SU-DHL-6 (cell line): ENCODE data around the gene HASPIN.

ENCODE experiments used
- H2AFZ ChIP-seq: fragments of 200-600 bp; sonication (generic); 2 replicates; pipeline ENCODE4 v1.6.1; 2014; ENCODE audit warnings: low read depth, mild to moderate bottlenecking, moderate library complexity, mixed read lengths, antibody characterized with exemption, low read length; ENCODE audit not compliant: severe bottlenecking
- H3F3A ChIP-seq: fragments of 200-600 bp; shearing (Covaris generic); 2 replicates; pipeline ENCODE4 v1.6.0; 2016; ENCODE audit warnings: antibody characterized with exemption, mild to moderate bottlenecking; ENCODE audit not compliant: insufficient read depth
- H3K27ac ChIP-seq: fragments of 200-600 bp; sonication (generic); 2 replicates; pipeline ENCODE4 v1.5.1; 2016; ENCODE audit warnings: low read depth, mild to moderate bottlenecking, low read length, moderate library complexity, mixed read lengths
- H3K27me3 ChIP-seq: fragments of 200-600 bp; sonication (generic), shearing (Covaris generic); 2 replicates; pipeline ENCODE4 v1.6.0; 2014; ENCODE audit warnings: mild to moderate bottlenecking, low read length
- H3K36me3 ChIP-seq: fragments of 200-600 bp; sonication (generic); 2 replicates; pipeline ENCODE4 v1.6.1; 2014; ENCODE audit warnings: mild to moderate bottlenecking, low read length, mixed read lengths
- H3K4me2 ChIP-seq: fragments of 300-600, 200-600 bp; shearing (Covaris generic), sonication (generic); 2 replicates; pipeline ENCODE4 v1.6.0; 2014; ENCODE audit warnings: low read length, low read depth, mild to moderate bottlenecking; ENCODE audit not compliant: poor library complexity, severe bottlenecking
- H3K4me3 ChIP-seq: fragments of 200-600 bp; sonication (generic); 2 replicates; pipeline ENCODE4 v1.5.1; 2014; ENCODE audit warnings: antibody characterized with exemption, low read length, mild to moderate bottlenecking, mixed read lengths; ENCODE audit not compliant: insufficient read depth, poor library complexity, severe bottlenecking
- H3K79me2 ChIP-seq: fragments of 200-600 bp; sonication (generic); 2 replicates; pipeline ENCODE4 v1.6.1; 2014; ENCODE audit warnings: mild to moderate bottlenecking, low read length, moderate library complexity; ENCODE audit not compliant: insufficient read depth
- H3K9ac ChIP-seq: fragments of 200-600 bp; sonication (generic); 2 replicates; pipeline ENCODE4 v1.7.0; 2014; ENCODE audit warnings: mild to moderate bottlenecking, low read length
- H3K9me2 ChIP-seq: fragments of 200-600 bp; sonication (generic); replicated peaks from 2 replicates; pipeline ENCODE4 v1.6.1; 2014; ENCODE audit warnings: low read length; ENCODE audit not compliant: insufficient read depth
- H3K9me3 ChIP-seq: fragments of 200-600 bp; sonication (generic); 2 replicates; pipeline ENCODE4 v1.6.1; 2014; ENCODE audit warnings: low read length, mixed read lengths; ENCODE audit not compliant: insufficient read depth
- H4K20me1 ChIP-seq: fragments of 200-600 bp; sonication (generic); 2 replicates; pipeline ENCODE4 v1.6.1; 2014; ENCODE audit warnings: low read depth, mild to moderate bottlenecking, antibody characterized with exemption, low read length, moderate library complexity, mixed read lengths
- EZH2phosphoT487 ChIP-seq: fragments of 200-600 bp; sonication (generic), shearing (Covaris generic); conservative IDR thresholded peaks from 2 replicates; pipeline ENCODE4 v1.6.1; 2018; ENCODE audit warnings: mild to moderate bottlenecking, antibody characterized with exemption, low read length, moderate library complexity, mixed read lengths
- TF ChIP-seq, protein P1 (sequence below): fragments of 200-600 bp; sonication (generic); IDR thresholded peaks from one replicate; pipeline ENCODE4 v1.5.1; 2017; ENCODE audit warnings: antibody characterized with exemption, mild to moderate bottlenecking, low read length, moderate library complexity; ENCODE audit not compliant: insufficient read depth, poor library complexity, severe bottlenecking

HASPIN gene

DNA sequence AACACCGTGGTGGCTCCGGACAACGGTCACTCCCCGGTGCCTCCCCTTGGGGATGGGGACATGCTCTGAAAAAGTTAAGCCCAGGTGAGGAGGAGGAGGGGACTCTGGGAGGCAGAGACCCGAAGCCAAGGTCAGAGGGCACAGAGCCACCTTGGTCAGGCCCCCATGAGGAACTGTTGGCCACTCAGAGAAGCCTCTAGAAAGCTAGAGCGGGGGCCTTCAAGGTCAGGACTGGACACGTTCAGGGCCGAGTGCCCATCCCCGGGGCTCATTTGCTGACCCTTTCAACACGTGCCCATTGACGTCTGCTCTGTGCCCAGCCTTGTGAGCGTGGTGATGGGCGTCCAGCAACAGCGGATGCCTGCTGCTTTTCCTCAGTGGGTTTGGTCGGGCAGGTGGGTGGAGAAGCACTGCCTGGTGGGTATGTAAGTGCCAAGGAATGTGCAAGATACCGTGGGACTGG is 38.2 kb downstream of the HASPIN start:
- Histone ChIP-seq H3K9me3 (peaks cover 4% of the 10 kb centered on the region; the same call in 1 of the 2 replicates), H3K27ac (no peak overlapping the region), H3F3A (no peaks in the 10 kb centered on the region), H3K4me3 (no peak overlapping the region), H4K20me1 (no peaks in the 10 kb centered on the region), H3K36me3 (no peaks in the 10 kb centered on the region), H3K9me2 (no peaks in the 10 kb centered on the region), H2AFZ (no peak overlapping the region), H3K27me3 (no peaks in the 10 kb centered on the region), H3K4me2 (no peak overlapping the region), H3K9ac (no peak overlapping the region), H3K79me2 (no peaks in the 10 kb centered on the region)
- TF ChIP-seq, protein P1, sequence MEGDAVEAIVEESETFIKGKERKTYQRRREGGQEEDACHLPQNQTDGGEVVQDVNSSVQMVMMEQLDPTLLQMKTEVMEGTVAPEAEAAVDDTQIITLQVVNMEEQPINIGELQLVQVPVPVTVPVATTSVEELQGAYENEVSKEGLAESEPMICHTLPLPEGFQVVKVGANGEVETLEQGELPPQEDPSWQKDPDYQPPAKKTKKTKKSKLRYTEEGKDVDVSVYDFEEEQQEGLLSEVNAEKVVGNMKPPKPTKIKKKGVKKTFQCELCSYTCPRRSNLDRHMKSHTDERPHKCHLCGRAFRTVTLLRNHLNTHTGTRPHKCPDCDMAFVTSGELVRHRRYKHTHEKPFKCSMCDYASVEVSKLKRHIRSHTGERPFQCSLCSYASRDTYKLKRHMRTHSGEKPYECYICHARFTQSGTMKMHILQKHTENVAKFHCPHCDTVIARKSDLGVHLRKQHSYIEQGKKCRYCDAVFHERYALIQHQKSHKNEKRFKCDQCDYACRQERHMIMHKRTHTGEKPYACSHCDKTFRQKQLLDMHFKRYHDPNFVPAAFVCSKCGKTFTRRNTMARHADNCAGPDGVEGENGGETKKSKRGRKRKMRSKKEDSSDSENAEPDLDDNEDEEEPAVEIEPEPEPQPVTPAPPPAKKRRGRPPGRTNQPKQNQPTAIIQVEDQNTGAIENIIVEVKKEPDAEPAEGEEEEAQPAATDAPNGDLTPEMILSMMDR = no peak
- TF ChIP-seq EZH2phosphoT487 = no peak

DNA sequence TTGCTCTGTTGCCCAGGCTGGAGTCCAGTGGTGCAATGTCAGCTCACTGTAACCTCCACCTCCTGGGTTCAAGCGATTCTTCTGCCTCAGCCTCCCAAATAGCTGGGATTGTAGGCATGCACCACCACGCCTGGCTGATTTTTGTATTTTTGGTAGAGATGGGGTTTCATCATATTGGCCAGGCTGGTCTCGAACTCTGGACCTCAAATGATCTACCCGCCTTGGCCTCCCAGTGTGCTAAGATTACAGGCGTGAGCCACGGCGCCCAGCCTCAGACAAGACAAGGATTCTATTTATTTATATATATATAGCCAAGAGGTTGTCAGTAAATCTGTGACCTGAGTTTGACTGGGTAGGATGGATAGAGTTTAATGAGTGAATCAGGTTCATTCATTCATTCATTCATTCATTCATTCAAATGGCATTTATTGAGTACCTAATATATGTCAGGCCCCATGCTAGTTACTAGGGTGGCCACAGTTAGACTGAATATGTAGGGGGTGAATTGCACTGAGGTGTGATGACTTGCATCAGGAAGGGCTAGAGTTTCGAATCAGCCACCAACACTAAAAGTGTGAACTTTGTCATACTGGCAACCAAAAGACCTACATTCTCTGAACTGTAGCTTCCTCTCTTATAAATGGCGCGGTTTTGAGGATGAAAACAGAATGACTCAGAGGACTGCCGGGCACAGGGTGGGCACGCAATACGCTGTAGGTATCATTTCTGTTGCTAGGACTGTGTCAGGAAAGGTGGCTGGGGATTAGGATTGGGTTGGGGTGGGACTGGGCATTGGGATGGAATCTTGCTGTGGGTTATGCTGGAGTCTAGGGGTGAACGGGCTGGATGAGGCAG is 39.4 kb downstream of the HASPIN start:
- Histone ChIP-seq H3K27ac (no peak overlapping the region), H2AFZ (no peak overlapping the region), H3K36me3 (no peaks in the 10 kb centered on the region), H3K9ac (no peak overlapping the region), H3F3A (no peaks in the 10 kb centered on the region), H3K4me2 (no peak overlapping the region), H4K20me1 (no peaks in the 10 kb centered on the region), H3K79me2 (no peaks in the 10 kb centered on the region), H3K9me2 (no peaks in the 10 kb centered on the region), H3K9me3 (peaks cover 4% of the 10 kb centered on the region; the same call in 1 of the 2 replicates), H3K27me3 (no peaks in the 10 kb centered on the region), H3K4me3 (no peak overlapping the region)
- TF ChIP-seq, protein P1 = no peak
- TF ChIP-seq EZH2phosphoT487 = no peak

DNA sequence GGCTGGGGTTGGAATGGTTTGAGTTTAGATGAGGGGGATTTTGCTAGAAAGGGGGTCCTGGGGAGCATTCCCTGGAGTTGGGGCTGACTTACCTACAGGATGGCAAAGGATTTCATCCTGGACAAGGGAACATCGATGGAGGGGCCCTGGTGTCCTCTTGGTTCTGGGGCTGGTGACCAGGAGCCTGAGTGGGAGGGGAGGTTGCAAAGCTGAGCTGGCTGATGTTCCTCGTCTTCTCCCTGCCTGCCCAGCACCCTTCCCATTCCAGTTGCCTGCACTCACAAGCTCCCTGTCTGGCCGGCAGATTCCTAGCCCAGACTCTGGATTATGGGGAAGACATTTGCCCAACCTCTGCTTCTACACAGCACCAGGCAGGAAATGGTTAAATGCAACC is 40.1 kb downstream of the HASPIN start:
- peaks cover 4% of the 10 kb centered on the region; the same call in 1 of the 2 replicates for H3K9me3 ChIP-seq
- H3K9ac ChIP-seq = no peak overlapping the region
- no peak overlapping the region for H3K27ac ChIP-seq
- H3K36me3 ChIP-seq = no peaks in the 10 kb centered on the region
- no peak overlapping the region for H3K4me2 ChIP-seq
- TF ChIP-seq, protein P1 = no peak
- no peak for TF ChIP-seq EZH2phosphoT487
- H2AFZ ChIP-seq = no peak overlapping the region
- no peaks in the 10 kb centered on the region for H4K20me1 ChIP-seq
- no peaks in the 10 kb centered on the region for H3K9me2 ChIP-seq
- no peaks in the 10 kb centered on the region for H3K27me3 ChIP-seq
- no peaks in the 10 kb centered on the region for H3F3A ChIP-seq
- no peaks in the 10 kb centered on the region for H3K79me2 ChIP-seq
- H3K4me3 ChIP-seq = no peak overlapping the region
